ENCODE results near the gene UBC.
"Not testable (repeated sequence)": the region's sequence is repeated elsewhere in the genome, so short reads cannot be mapped to it uniquely, and the experiment has no call there.

The UBC gene

GRCh38 chr12:124883263-124884130 is 31.0 kb downstream of the UBC start:
- DNase-seq: no peak

GRCh38 chr12:124881123-124881522 is 33.3 kb downstream of the UBC start:
- no peak for DNase-seq

GRCh38 chr12:124880335-124880734 is 34.1 kb downstream of the UBC start:
- not testable (repeated sequence) for DNase-seq

GRCh38 chr12:124878795-124879516 is 35.5 kb downstream of the UBC start:
- DNase-seq: no peak

GRCh38 chr12:124877423-124877822 is 37.0 kb downstream of the UBC start:
- DNase-seq: no peak

GRCh38 chr12:124876171-124876570 is 38.3 kb downstream of the UBC start:
- DNase-seq: no peak

- DNase-seq: no peak
Observed at GRCh38 chr12:124875803-124876132, 38.7 kb downstream of the UBC start.

GRCh38 chr12:124874988-124875802 is 39.3 kb downstream of the UBC start:
- no peak for DNase-seq

GRCh38 chr12:124874188-124874587 is 40.3 kb downstream of the UBC start:
- DNase-seq: no peak

- no peak for DNase-seq
Observed at GRCh38 chr12:124872068-124872719, 42.3 kb downstream of the UBC start.

- no peak for DNase-seq
Observed at GRCh38 chr12:124871297-124871696, 43.2 kb downstream of the UBC start.

- DNase-seq: no peak
Observed at GRCh38 chr12:124870515-124870914, 43.9 kb downstream of the UBC start.

- DNase-seq: no peak
Observed at GRCh38 chr12:124869059-124869665, 45.3 kb downstream of the UBC start.

GRCh38 chr12:124868252-124869058 is 46.0 kb downstream of the UBC start:
- DNase-seq: no peak

- no peak for DNase-seq
Observed at GRCh38 chr12:124867401-124867930, 47.0 kb downstream of the UBC start.

GRCh38 chr12:124866883-124867400 is 47.5 kb downstream of the UBC start:
- no peak for DNase-seq

GRCh38 chr12:124866195-124866882 is 48.1 kb downstream of the UBC start:
- DNase-seq: no peak

GRCh38 chr12:124865728-124866127 is 48.7 kb downstream of the UBC start:
- no peak for DNase-seq

- DNase-seq: no peak
Observed at GRCh38 chr12:124864326-124864752, 50.1 kb downstream of the UBC start.
